Parathyroid adenoma (tissue), 2 donors: ENCODE results near the gene FGFR2.

ENCODE experiments used
- H2AFZ ChIP-seq: fragments of 300-600 bp; sonication (generic); one replicate; pipeline ENCODE4 v1.7.0; 2017; ENCODE audit warnings: antibody characterized with exemption, mild to moderate bottlenecking
- H3K27ac ChIP-seq: fragments of 300-600 bp; sonication (generic); one replicate; pipeline ENCODE4 v1.7.0; 2017
- H3K27me3 ChIP-seq: fragments of 300-600 bp; sonication (generic); one replicate; pipeline ENCODE4 v1.7.0; 2017; ENCODE audit warnings: low read length; ENCODE audit not compliant: control insufficient read depth, insufficient read depth
- H3K36me3 ChIP-seq: fragments of 300-600 bp; sonication (generic); one replicate; pipeline ENCODE4 v1.7.0; 2017; ENCODE audit warnings: low read length; ENCODE audit not compliant: control insufficient read depth, insufficient read depth
- H3K4me1 ChIP-seq: fragments of 300-600 bp; sonication (generic); one replicate; pipeline ENCODE4 v1.7.0; 2017; ENCODE audit warnings: control low read depth
- H3K4me2 ChIP-seq: fragments of 300-600 bp; sonication (generic); one replicate; pipeline ENCODE4 v1.7.0; 2017; ENCODE audit warnings: low read length
- H3K4me3 ChIP-seq: fragments of 300-600 bp; sonication (generic); one replicate; pipeline ENCODE4 v1.7.0; 2017; ENCODE audit warnings: low read depth, low read length
- H3K79me2 ChIP-seq: fragments of 300-600 bp; sonication (generic); one replicate; pipeline ENCODE4 v1.7.0; 2017; ENCODE audit warnings: control low read depth
- H3K9ac ChIP-seq: fragments of 300-600 bp; sonication (generic); one replicate; pipeline ENCODE4 v1.7.0; 2017; ENCODE audit warnings: mild to moderate bottlenecking
- H3K9me3 ChIP-seq: fragments of 300-600 bp; sonication (generic); one replicate; pipeline ENCODE4 v1.7.0; 2017; ENCODE audit warnings: low read length; ENCODE audit not compliant: control insufficient read depth
- TF ChIP-seq, protein P1 (sequence below): fragments of 300-600 bp; sonication (generic); IDR thresholded peaks from one replicate; pipeline ENCODE4 v1.7.0; 2017; ENCODE audit warnings: antibody characterized with exemption, mild to moderate bottlenecking
- donor health status: primary hyperparathyroidism.

Gene FGFR2

DNA sequence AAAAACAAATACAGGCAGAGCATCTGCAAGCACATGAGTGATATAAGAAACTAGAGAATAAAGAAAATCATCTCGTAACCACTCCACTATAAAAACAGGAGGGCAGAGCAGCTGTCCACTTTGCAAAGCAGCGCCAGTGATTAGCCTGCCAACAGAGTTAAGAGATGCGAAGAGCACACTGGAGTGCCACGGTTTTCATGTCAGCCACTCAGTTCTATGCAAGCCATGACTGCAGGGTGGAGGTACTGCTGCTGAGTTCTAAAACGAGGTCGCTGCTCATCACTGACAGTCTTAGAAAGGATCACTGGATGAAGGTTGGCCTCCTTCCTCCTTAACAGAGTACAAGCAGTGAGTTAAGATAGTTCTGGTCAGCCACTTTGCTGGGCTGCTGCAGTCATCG lies 58.5 kb downstream of the FGFR2 start:
- H3K27ac ChIP-seq = no peak overlapping the region
- no peak overlapping the region for H2AFZ ChIP-seq
- H3K9me3 ChIP-seq = no peaks in the 10 kb centered on the region
- H3K36me3 ChIP-seq = no peaks in the 10 kb centered on the region
- no peaks in the 10 kb centered on the region for H3K27me3 ChIP-seq
- no peak overlapping the region for H3K9ac ChIP-seq
- no peaks in the 10 kb centered on the region for H3K79me2 ChIP-seq
- no peaks in the 10 kb centered on the region for H3K4me1 ChIP-seq
- no peak overlapping the region for H3K4me2 ChIP-seq
- H3K4me3 ChIP-seq = no peak overlapping the region
- TF ChIP-seq, protein P1, sequence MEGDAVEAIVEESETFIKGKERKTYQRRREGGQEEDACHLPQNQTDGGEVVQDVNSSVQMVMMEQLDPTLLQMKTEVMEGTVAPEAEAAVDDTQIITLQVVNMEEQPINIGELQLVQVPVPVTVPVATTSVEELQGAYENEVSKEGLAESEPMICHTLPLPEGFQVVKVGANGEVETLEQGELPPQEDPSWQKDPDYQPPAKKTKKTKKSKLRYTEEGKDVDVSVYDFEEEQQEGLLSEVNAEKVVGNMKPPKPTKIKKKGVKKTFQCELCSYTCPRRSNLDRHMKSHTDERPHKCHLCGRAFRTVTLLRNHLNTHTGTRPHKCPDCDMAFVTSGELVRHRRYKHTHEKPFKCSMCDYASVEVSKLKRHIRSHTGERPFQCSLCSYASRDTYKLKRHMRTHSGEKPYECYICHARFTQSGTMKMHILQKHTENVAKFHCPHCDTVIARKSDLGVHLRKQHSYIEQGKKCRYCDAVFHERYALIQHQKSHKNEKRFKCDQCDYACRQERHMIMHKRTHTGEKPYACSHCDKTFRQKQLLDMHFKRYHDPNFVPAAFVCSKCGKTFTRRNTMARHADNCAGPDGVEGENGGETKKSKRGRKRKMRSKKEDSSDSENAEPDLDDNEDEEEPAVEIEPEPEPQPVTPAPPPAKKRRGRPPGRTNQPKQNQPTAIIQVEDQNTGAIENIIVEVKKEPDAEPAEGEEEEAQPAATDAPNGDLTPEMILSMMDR = no peak

DNA sequence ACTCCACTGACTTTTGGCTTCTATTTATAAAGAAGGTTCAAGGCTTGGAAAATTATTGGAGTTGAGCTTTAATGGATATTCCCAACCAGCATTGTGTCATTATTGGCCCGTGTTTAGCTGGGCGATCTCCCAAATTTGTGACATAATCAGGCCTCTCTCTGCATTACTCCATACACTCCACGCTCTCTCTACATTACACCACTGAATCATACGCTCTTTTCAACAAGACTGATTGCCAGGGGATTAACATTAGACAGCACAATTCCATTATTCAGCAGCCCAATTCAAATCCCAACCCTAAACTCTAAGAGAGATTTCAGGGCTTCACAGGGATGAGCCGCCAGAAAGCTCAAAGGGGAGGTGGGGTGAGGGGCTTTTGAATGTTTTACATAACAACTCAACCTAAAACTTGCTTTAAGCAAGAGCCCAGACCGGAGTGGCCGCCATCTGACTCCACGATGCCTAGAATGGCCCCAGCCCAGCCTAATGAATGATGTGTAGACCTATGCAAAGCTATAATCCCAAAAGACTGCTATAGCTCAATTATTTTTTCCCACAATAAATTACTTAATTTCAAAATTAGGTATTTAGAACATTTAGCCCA lies 61.8 kb downstream of the FGFR2 start:
- H3K79me2 ChIP-seq = no peaks in the 10 kb centered on the region
- H3K4me3 ChIP-seq = no peak overlapping the region
- no peak overlapping the region for H3K4me2 ChIP-seq
- H3K9ac ChIP-seq = no peak overlapping the region
- H2AFZ ChIP-seq = no peak overlapping the region
- no peaks in the 10 kb centered on the region for H3K4me1 ChIP-seq
- H3K27ac ChIP-seq = no peak overlapping the region
- H3K27me3 ChIP-seq = no peaks in the 10 kb centered on the region
- H3K36me3 ChIP-seq = no peaks in the 10 kb centered on the region
- TF ChIP-seq, protein P1 = no peak
- no peaks in the 10 kb centered on the region for H3K9me3 ChIP-seq

DNA sequence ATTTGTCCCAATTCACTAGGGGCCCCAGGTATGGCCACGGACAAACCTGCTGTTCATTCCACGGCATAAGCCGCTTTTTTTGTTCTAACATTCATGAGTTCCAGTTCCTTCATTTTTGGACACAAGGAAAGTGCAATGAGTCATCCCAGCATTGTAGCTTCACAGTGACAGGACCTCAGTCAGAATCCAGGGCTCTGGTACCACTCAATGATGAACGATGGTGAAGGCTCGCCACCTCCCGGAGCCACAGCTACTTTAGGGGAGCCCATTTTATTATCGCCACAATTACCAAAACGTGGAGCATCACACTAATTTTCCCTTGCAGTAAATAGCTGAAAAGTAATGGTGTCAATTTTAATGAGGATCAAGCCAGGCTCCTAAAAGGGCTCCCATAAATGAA lies 62.9 kb downstream of the FGFR2 start:
- no peaks in the 10 kb centered on the region for H3K27me3 ChIP-seq
- H3K4me3 ChIP-seq = no peak overlapping the region
- no peak overlapping the region for H3K4me2 ChIP-seq
- no peaks in the 10 kb centered on the region for H3K79me2 ChIP-seq
- H3K4me1 ChIP-seq = no peaks in the 10 kb centered on the region
- H3K27ac ChIP-seq = no peak overlapping the region
- no peaks in the 10 kb centered on the region for H3K9me3 ChIP-seq
- H2AFZ ChIP-seq = no peak overlapping the region
- no peak overlapping the region for H3K9ac ChIP-seq
- no peaks in the 10 kb centered on the region for H3K36me3 ChIP-seq
- TF ChIP-seq, protein P1 = no peak

DNA sequence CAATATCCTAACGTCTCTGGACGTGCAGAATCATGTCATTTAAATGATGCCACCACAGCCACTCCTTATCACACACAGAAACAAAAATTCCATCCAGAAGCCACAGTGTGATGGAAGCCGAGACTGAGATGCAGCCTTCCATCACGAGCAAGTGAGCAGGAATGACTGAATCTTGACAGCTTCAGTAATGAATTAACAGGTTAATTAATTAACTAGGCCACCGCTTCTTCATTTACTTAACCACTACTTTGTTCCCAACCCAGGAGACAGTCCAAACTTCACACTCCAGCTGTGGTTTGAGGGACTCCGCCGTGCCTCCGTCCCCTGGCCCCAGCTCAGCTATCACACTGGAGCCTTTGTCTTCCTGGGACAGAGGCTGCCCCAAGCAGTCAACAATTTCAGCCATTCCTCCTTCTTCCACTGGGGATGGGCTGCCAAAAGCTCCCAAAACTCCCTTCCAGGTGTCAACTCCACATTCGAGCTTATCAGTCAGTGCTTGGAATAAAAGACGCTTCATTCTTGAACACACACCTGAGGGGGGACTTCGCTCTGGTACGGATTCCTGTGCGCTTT lies 65.9 kb downstream of the FGFR2 start:
- Histone ChIP-seq H2AFZ (no peak overlapping the region), H3K4me2 (no peak overlapping the region), H3K9ac (no peak overlapping the region), H3K79me2 (no peaks in the 10 kb centered on the region), H3K27ac (no peak overlapping the region), H3K9me3 (no peaks in the 10 kb centered on the region), H3K36me3 (no peaks in the 10 kb centered on the region), H3K4me1 (no peaks in the 10 kb centered on the region), H3K27me3 (no peaks in the 10 kb centered on the region), H3K4me3 (no peak overlapping the region)
- TF ChIP-seq, protein P1 = no peak

DNA sequence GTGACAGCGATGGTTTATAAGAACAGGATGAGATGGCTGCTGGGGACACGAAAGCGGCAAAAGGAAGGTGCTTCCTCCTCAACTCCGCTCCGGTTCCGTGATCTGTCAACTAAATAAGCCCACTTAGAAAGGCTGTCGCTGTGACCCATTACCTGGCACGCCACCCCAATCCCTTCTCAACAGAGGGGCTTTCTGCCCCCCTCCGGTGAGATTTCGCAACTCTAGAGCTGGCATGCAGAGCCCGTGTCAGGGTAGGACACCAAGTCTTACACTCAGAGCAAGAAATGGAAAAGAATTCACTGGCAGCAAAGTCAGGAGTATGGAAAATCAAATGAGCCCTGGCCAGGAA lies 66.4 kb downstream of the FGFR2 start:
- Histone ChIP-seq H3K4me1 (no peaks in the 10 kb centered on the region), H2AFZ (no peak overlapping the region), H3K9ac (no peak overlapping the region), H3K36me3 (no peaks in the 10 kb centered on the region), H3K79me2 (no peaks in the 10 kb centered on the region), H3K27ac (no peak overlapping the region), H3K27me3 (no peaks in the 10 kb centered on the region), H3K4me2 (no peak overlapping the region), H3K4me3 (no peak overlapping the region), H3K9me3 (no peaks in the 10 kb centered on the region)
- TF ChIP-seq, protein P1 = no peak
